Activated T-helper 1 cell treated with Interleukin-2 at 50 U/mL for 16 hours (primary cell): ENCODE measurements around the gene EGFR.

Experiments
- DNase-seq: peaks from one replicate; pipeline ENCODE4 v3.0.0-alpha.2; 2020; ENCODE audit warnings: low read depth

Gene EGFR

DNA sequence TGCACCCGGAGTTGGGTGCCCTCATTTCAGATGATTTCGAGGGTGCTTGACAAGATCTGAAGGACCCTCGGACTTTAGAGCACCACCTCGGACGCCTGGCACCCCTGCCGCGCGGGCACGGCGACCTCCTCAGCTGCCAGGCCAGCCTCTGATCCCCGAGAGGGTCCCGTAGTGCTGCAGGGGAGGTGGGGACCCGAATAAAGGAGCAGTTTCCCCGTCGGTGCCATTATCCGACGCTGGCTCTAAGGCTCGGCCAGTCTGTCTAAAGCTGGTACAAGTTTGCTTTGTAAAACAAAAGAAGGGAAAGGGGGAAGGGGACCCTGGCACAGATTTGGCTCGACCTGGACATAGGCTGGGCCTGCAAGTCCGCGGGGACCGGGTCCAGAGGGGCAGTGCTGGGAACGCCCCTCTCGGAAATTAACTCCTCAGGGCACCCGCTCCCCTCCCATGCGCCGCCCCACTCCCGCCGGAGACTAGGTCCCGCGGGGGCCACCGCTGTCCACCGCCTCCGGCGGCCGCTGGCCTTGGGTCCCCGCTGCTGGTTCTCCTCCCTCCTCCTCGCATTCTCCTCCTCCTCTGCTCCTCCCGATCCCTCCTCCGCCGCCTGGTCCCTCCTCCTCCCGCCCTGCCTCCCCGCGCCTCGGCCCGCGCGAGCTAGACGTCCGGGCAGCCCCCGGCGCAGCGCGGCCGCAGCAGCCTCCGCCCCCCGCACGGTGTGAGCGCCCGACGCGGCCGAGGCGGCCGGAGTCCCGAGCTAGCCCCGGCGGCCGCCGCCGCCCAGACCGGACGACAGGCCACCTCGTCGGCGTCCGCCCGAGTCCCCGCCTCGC lies at the start of gene EGFR:
Gene EGFR, plus strand, starts transcription at position 657 of the 830 bp plus-strand sequence. CDS start 261 bp downstream, outside the sequence.
- DNase-seq: no peak

DNA sequence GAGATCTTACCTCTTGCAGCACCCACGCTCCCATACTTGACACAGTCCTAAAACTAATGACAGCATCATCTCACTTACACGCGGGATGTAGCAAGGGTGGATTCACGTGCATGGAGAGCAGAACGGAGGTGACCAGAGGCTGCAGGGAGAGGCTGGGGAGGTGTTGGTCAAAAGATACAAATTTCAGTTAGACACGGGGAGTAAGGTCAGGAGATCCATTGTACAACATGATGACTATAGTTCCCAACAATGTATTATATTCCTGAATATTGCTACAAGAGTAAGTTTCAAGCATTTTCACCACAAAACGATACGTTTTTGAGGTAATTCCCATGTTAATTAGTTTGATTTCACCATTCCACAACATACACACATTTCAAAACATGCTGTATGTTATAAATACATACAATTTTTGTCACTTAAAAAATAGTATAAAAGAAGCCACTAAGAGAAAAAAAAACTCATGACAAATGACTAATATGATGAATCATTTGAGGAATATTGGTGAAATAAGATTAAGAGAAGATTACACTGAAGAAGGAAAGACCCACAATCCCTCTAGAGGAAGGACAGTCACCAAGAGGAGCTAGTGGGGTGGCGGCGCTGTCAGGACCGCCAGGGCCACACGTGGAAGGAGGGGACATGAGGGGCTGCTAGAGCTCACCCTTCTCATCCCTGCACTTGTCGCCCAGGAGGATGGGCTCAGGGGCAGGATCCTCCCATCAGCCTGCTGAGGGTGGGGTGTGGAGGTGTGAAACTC lies 49.4 kb upstream of the EGFR start:
- no peak for DNase-seq

DNA sequence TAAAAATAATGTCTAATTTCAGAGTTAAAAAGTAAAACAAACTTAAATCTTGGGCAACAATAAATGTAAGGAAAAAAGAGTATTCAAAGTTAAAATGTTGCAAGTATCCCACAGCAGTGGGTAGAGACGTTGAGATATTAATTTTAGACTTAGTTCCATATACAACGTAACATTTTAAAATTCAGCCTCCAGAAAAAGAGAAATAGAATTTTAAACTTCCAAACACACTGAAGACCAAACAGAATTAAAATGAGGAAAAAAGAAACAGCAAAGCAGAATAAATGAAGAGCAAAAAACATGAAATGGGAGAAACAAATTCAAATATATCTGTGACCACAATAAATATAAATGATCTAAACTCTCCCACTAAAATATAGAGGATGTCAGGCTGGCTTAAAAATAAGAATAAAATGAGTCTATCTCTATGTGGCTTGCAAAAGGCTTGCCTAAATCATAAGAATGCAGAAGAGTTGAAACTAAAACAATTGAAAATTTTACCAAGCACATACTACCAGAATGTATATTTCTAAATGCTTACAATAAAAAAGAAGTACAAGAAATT lies 46.0 kb upstream of the EGFR start:
- DNase-seq: no peak

DNA sequence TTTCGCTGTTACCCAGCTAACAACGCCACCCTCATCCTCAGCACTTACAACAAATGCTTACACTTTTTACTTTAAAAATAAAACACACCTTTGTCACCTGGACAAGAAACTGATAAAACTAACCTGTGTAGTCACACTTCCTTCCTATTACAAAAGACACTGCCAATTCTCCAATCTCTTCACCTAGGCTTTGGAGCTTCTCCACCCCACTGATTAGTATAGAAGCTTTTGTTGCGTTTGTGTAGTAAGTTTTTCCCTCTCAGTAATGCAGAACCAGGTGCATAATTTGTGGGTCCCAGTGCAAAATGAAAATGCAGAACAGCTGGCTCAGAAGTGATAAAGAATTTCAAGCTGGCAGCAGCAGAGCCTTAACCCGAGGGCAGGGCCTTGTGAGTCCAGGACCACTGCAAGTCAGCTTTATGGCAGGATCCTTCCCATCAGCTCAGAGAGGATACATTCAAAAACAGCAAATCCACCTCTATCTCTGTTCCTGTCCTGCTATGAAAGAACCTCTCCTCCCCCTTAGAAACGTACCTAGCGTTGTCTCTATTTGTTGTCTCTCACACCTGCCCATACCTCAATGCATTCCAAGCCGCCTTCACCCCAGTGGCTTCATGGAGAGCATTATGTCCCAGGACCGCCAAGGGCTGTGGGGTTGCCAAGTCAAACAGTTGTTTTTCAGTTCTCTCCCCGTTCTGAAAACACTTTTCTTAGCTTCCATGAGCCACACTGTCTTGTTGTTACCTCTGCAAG lies 40.3 kb upstream of the EGFR start:
- no peak for DNase-seq

DNA sequence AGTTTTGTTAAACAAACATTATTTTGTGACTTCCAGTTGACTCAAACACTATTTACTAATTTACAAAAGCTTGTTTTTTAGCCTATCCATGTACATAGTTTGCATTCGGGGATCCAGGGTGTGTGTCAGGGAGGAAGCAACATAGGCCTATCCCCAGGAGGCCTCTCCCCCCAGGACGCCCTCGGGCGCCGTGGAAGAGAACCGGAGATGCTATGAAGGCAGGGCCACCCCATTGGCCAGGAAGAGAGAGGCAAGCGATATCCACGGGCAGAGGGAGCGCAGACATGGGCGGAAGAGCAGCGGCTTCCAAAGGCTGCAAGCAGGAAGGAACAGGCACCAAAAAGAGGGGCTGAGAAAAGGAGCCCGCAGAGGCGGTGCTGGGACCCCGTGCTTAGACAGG lies 38.3 kb upstream of the EGFR start:
- no peak for DNase-seq

DNA sequence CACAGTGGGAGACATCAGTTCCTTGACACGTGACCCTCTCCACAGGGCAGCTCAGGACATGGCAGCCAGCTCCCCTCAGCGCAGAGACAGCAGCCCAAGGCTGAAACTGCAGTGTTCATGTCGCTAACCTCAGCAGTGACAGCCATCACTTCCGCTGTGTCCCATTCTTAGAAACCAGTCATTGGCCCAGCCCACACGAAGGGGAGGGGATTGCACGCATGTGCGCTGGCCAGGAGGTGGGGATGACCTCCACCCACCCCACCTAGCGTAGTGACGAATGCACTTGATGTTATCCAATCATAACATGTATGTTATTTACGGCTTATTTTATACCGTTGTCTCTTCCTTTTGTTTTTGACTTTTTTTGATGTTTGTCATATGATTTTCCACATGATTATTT lies 36.9 kb upstream of the EGFR start:
- DNase-seq: no peak

DNA sequence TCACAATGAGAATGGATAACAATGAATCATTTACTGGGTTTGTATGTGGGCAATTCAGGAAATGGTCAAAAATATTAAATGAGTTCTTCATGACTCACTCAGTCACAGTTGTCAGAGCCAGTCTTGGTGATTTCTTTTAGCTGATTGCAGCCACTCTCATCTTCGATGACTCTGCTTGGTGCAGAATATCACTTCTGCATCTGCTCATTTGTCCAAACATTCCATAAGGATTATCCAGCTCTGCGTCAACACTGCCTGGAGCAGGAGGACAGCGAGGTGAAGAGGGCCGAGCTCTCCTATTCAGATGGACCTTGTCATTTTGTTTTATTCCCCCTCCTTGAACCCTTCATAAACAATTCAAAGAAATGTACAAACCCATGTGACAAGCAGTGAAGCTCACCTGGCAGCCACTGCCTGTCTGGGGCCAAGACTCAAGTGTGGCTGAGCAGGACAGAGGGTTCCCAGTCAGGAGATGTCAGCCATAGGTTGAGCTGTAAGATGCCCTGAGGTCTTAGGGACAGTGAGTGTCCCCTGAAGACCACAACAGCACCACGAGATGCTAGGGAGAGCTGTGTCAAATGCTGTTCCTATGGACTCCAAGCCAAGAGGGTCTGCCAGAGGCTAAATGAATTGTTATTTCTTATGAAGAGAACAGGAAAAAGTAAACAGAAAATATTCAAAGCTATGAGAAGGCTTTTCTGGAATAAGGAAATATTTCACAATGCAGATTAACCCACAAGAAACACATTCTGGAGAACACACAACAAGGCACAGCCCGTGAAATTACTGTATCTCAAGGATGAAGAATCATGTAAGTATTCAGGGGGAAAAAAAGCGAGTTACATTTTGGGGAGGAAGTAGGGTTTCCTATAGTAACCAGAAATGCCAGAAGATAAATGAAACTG lies 33.1 kb upstream of the EGFR start:
- no peak for DNase-seq

DNA sequence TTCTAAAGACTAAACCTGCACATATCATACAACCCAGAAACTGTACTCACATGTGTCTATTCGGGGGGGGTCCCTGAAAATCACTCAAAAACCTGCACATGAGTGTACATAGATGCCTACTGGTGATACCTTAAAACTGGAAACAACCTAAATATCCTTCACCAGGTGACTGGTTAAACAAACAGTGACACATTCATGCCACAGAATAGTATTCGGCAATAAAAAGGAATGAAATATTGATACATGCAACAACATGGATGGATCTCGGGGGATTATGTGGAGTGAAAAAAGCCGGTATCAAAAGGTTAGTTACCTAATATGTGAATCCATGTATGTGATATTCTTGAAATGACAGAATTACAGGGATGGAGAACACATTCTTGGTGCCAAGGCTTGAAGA lies 32.1 kb upstream of the EGFR start:
- no peak for DNase-seq

DNA sequence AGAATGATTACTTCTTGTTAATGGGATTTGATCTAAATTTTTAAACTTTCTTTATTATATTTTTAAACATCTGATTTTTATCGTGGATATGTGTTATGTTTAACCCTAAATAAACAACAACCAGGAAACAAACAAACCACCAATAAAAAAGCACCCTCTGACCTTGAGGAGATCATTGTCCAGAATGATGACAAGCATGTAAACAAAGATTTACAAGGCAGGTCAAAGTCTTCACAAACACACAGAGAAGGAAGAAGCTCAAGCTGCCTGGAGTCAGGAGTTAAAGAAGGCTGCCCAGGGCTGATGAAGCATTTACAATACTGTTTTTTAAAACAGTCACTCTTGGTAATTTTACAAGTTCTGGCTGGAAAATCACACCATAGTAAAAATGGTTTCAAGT lies 31.0 kb upstream of the EGFR start:
- no peak for DNase-seq

DNA sequence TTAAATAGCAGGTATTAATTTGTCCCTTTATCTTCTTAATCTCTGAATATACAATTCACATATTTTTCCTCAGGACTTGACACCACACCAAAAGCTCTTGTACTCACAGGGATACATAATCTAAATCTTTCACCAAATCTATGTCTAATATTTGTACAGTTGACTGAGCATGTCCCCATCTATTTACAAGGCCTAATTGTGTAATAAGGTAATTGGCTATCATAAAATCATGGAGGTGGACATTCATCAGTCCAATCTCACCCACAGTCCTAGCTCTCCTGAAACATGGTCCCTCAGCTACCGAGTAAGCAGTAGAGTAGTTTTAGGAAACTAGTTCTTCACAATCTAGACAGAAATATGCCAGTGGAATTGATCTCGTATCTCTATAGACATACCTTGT lies 30.3 kb upstream of the EGFR start:
- no peak for DNase-seq

DNA sequence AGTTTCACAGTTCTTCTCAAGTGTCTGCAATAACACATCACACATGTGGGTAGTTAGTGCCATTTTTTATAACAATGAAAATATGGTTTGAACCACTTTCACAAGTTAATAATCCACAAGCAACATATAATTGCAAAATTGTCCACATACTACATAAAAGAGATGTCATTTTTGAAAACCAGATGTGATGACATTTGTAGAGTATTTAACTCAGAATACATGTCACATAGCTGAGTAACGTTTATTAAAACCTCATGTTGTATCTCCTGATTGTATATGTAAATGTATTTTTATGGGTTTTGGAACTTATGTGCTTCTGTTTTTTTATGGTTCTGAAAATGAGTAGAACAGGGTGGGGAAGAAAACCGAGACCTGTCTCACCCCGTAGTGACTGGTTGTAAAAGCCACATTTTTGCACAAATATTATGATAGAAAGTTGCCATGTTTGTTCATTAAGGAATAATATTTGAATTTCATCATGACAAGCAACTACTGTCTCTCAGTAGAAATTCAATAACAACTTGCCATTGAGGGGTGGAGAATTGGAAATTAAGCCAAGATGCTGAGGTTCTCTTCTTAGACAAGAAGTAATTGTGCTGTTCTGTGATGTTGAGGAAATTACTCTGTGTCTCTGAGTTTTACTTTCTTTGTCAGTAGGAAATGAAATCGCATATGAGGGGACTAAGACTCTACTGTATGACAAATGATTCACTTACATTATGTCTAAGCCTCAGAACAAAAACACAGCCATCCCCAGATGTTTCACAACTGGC lies 29.2 kb upstream of the EGFR start:
- no peak for DNase-seq

DNA sequence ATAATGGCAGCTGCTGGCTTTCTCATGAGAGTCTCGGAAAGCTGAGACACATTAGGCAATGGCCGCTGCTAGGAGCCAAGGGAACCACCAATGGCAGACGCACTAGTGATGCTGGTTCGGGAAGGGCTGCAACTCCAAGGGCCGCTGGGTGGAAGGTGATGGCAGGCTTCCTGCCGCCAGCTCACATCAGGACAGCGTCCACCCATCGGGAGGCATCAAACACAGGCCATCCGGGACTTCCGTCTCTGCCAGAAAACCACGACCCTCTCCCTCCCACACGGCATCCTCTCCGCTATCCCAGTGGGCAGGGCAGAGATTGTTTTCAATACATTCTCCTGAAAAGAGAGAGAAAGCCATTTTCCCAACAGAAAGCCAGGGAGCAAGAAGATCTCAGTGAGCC lies 27.5 kb upstream of the EGFR start:
- no peak for DNase-seq

DNA sequence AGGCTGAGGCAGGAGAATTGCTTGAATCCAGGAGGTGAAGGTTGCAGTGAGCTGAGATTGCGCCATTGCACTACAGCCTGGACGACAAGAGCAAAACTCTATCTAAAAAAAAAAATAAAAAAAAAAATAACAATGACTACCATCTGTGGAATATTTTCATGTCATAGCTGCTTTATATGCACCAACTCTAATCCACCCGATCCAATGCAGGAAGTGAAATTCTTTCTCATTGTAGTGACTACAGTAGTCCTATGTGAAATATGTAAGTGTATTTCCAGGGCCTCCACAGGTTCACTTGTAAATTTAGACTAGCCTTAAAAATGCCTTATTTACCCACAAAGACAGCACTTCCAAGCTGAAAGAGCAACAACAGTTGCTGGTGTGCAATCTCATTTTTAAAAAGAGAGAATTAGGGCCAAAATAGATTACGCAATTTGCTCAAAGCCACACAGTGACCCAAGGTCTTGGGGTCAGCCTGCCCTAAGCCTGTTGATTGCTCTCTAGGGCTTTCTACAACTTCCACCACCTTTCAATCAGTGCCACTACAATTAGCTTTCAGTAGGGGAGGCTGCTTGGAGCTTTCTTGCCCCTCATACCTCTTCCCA lies 25.8 kb upstream of the EGFR start:
- DNase-seq: no peak

DNA sequence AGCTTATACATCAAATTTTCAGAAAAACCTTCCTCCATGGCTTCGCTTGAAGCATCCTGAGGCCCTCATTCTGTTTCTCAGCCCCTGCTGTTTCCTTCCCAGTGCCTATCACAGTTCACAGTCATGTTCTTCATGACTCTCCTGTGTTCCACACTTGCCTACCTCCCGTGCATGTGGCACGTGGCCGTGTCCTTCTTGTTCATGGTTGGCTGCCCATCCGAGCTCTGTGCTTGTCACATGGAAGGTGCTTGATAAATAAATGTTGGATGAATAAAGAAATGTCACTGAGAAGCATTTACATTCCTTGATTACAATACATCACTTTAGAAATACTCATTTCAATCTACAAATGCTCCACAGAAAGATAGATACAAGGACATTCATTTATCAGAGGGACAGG lies 23.7 kb upstream of the EGFR start:
- DNase-seq: no peak

DNA sequence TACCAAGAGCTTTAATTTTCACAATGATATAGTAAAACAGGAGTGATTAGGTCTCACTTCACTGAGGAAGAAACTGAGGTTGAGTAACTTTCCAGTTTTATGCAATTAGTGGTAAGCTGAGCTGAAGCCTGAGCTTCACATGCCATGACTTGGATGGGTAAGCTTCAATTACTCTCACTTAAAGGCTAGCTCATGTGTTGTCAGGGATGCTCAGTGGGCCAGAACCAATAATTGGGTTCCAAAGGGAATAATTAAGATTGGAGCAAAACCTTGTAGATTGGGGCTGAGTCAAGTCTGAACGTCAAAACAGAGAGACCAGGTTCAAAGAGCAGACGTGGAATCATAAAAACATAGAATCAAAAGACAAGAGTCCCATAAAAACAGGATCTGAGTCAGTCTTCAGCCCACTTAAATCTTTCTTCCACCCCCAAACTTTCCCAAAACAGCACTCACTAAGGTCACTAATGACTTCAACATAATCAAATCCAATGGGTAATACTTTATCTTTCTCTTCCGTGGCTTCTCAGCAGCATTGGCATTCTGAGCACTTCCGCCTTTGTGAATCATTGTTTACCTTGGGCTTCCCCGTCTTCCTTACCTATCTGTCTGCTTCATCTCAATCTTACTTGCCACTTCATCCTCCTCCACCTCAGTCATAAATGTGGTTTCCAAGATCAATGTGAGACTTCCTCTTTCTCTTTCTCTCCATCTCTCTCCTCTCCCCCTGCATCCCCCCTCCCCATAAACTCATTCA lies 23.0 kb upstream of the EGFR start:
- DNase-seq: no peak

DNA sequence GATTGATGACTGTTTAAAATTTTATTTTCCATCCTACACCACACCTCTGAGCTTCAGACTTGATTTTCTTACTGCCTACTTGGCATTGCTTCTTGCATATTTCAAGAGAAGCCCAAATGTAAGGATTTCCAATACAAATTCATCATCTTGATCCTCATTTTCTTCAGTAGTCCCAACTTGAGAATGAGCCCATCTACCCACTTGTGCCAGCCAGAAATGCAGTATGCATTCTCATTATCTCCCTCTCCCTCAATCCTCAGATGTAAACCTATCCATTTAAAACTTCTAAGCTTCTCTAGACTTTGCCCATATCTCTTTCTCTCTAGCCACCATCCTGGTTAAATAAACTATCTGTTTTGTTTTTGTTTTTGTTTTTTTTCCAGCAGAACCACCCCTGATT lies 22.4 kb upstream of the EGFR start:
- no peak for DNase-seq

DNA sequence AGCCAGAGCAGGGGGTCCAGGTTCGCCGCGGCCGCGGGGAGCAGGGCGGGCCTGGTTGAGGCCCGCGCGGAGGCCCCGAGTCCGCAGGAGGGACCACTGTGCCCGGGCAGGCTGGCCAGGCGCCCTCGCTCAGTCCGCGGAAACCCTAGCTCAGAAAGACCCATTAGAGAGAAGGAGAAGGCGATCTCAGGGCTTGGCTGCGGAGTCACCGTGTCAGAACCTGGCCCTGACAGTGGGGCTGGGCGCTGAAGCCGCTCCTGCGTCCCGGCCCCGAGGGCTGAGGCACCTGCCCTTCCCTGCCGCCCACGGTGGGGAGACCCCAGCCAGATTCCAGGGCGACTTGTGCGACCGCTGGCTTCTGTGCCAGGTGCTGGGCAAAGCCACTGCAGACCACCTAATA lies 14.2 kb upstream of the EGFR start:
- no peak for DNase-seq

DNA sequence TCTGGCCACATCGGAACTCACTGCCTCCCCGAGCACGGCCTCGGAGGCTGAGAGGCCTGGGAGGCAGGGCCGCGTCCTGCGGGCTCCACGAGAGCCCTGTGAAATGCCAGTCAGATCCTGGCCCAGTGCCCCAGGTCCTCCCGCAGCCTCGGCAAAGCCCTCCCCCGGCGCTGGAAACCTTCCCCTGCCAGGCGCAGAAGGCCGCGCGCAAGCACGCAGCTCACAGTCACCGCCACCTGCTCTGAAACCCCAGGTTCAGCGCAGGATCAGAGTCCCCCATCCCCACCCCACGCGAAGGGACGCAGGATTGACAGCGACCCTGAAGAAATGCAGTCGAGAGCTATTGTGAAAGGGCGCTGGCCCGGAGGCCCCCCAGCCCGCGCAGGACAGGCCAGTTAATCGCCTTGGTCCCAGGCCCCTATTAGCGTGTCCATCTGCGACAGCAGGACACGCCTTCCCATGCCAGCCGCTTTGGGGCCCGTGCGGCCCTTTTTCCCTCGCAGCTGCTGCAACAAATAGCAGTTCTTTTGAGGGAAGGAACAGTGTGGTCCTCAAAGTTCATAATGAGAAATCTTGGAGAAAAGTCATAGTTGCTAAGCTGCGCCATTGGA lies 13.5 kb upstream of the EGFR start:
- DNase-seq: no peak

DNA sequence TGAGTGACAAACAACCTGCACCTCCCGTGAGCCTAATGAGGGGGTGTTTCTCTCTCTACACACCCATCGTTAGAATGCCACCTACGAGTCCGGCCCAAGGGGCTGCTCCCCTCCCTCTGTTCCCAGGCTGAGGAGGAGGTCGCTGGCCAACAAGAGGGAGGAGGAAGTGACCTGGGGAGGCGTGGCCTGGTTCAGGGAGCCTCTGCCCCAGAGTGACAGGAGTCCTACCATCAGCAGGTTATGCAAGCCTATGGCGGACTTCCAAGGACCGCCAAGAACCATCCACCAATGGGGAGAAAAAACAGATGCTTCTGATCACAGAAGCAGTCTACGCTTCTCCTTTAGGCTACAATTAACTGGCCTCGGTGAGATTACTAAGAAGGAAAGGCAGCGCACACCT lies 12.3 kb upstream of the EGFR start:
- DNase-seq: no peak
